CMK (cell line): Measurements from ENCODE around the gene PHYKPL.

Source experiments
- DNase-seq: peaks from one replicate; pipeline ENCODE4 v3.0.0-alpha.2; 2010; ENCODE audit warnings: low read depth

Gene PHYKPL

DNA sequence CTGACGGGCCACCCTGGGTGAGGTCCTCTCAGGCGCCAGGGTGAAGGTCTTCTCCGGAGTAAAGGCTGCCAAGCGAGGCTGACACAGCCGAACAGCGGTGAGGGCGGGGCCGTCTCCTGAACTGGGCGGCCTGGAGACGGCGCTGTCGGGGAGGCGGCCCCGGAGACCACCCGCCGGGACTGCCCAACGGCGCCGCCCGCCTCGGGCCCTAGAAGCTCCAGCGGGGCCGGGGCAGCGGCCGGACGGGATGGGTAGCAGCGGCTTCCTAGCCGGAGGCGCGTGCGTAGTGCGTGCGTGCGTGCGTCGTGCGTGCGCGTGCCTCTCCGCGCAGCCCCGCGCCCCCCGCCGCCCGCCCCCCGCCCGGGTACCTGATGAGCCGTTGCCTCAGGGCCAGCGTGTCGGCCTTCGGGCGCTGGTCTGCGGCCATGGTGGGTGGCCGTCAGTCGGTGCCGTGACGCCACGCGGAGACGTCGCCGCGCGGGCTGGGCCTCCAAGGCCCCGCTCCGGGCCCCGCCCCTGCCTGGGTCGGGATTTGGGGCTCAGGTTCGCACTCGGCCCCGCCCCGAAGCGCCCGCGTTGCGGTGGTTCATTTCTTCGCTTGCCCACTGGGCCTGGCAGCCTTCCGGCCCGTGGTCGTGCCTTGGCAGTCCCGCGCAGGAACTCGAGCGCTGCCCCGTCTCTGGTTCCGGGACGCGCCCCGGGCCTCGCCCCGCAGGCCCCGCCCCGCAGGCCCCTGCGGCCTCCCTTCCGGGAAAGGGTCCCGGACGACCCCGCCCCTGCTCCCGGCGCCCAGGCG lies at the start of gene PHYKPL:
PHYKPL (minus strand) TSS at position 679 of the 796 bp plus-strand sequence; CDS start at position 427, 252 bp downstream.
- peak; percentile 70 for DNase-seq

DNA sequence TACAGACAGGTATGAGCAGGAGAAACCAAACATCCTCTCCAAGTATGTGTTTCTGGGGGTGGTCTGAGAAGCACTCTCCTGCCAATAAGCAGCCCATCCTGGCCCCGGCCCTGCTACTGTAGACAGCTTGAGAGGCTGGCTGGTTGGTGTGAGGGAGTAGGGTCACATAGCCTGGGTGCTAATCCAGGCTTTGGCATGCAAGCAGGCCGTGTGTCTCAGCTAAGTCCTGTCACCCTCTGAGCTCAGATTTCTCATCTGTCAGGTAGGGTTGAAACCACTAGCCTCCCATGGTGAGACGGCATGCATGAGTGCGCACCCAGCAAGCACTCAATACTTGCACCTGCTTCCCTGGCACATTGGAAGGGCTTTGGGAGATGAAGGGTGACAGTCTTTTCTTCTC lies 49.8 kb upstream of the PHYKPL start:
- no peak for DNase-seq

GRCh38 chr5:178281331-178281730 lies 48.7 kb upstream of the PHYKPL start:
- no peak for DNase-seq

DNA sequence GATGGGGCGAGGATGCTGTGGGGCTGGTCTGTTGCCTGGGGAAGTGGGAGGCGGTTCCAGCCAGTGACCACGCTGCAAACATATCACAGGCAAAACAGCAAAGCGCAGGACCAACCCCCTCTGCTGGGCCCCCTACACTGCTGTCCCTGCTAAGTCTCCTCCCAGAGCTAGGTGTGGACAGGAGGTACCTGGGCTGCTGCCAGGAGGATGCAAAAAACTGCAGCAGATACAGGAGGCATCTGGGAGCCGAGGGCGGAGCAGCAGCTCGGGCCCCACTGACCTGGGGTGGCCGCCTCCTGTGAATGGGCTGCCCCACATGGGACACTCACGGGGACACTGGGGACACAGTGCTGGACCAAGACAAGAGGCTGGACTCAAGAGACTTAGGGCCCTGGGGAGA lies 48.0 kb upstream of the PHYKPL start:
- DNase-seq = no peak

GRCh38 chr5:178279723-178280438 lies 47.3 kb upstream of the PHYKPL start:
- DNase-seq = peak; percentile 11

GRCh38 chr5:178279026-178279722 lies 46.6 kb upstream of the PHYKPL start:
- no peak for DNase-seq

DNA sequence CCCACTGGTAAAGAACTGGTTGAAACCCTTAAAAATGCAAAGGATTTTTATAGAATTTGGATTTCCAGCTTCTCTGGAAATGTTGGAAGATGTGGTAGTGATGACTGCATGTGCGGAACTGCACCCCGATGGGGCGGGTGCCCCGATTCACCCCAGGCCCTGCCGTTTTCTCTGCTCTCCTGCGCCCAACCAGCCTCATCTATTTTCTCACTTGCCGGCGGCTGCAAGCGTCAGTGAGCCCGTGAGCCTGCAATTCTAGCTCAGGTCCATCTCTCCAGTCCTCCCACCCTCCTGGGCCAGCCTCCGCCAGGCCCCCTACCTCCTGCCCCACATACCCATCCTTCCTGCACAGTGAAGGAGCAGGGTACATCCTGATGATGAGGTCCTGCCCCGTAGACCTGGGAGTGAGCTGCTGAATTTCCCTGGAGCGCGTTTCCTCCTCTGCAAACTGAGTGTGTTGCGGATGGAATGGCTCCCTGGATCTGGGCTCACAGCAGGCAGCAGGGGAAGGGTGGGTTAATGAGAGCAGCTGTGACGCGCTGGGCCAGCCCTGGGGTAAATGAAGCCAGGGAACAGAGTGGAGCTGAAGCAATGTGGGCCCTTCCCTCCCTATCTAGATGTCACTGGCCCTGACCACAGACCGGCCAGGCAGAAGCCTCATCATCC lies 45.9 kb upstream of the PHYKPL start:
- no peak for DNase-seq

DNA sequence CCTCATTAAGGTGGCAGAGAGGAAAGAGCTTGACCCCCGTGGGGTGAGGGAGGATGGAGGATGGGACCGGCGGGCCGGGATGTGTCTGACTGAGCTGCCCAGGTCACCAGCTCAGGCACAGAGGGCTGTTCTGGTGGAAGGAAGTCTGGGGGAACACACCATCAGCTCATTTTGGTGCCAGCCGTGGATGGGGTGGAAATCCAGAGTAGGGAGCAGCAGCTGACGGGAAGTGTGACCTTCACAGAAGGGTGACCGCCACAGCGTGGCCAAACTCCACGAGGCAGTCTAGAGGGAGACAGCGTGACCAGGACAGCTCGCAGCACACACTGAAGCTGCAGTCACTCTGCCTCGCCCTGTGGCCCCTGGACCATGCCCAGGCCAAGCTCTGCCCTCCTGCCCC lies 45.3 kb upstream of the PHYKPL start:
- DNase-seq = no peak

GRCh38 chr5:178277346-178277745 lies 44.7 kb upstream of the PHYKPL start:
- no peak for DNase-seq

DNA sequence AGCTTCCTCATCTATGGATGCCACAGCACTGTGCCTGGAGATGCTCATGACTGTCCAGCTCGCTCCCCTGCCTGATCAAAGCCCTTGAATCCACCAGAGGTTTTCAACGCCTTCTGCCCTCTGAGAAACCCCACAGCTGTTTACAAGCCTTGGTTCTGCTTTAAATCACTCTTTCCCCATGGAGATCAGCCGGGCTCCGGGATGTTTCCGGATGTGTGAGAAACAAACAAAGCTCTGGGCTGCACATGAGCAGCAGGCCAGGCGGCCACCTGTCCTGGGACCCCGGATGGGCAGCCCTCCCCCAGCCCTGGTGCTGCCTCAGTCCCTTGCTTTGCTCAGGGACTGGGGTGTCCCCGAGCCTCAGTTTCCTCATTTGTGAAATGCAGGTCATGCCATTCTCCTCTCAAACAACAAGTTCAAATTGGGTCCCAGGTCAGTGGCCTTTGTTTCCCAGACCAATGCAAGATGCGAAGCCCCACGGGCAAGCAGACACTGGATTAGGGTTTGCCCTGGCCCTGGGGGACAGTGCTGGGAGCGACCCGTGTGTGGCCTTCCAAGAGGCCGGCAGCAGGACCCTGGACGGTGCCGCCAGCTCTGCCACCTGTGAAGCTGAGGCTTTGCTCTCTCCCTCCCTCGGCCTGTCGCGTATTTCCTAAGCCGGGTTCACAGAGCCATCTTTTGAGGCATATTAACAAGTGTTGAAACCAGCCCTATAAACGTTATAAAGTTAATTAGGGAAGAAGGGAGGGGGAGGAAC lies 42.4 kb upstream of the PHYKPL start:
- DNase-seq = no peak

DNA sequence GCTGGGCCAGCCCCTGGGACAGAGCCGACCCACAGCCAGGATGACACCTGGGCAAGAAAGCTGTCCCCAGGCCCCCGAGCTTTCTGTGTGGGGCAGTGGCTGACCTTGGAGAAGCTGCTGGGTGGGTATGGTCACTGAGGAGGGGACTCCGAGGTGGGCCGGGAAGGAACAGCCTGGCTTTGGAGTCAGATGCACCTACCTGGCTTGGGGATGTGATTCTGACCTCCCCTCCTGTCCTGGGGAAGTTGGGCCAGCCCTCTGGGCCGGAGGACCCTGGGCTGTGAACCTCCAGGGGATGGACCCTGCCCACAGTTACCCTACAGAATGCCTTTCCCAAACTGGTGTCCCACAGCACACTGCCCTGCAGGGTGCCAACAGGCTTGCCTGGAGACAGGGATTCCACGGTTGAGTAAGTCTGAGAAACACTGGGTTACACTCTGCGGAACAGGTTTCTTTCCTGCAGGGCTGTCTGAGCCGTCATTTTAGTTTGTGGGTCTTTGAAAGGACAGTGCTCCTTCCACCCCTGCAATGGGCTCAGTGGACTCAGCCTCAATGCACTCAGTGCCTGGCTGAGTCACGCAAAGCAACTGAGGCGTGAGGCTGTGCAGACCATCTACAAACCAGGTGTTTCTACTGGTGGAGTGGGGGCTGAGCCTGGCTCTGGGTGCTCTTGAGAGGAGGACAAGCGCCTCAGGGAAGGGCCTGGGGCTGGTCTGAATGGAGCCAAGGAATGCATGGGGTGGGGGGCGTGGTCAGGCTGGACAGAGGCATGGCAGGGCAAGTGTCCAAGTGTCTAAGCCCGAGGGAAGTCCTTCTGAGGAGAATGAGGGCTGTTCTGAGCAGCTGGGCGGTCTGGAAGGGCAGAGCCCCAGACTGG lies 41.3 kb upstream of the PHYKPL start:
- DNase-seq = no peak

DNA sequence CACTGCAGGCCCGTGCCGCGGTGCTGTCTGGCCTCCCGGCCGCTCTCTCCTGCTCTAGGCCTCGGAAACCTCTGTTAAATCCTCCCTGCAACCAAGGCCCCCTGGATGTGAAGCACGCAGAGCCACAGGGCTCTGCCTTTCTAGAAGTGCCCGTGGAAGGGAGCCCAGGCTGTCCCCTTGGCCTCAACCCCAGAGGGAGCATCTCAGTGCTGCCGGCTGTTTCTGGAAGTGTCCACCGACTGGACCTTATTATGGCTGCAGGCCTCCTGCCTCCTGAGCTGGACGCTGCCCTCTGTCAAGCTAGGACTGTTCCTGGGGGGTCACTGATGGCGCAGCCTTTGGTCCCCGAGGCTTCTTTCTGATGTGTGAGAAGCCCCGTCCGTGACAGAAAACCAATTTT lies 40.4 kb upstream of the PHYKPL start:
- DNase-seq = no peak

DNA sequence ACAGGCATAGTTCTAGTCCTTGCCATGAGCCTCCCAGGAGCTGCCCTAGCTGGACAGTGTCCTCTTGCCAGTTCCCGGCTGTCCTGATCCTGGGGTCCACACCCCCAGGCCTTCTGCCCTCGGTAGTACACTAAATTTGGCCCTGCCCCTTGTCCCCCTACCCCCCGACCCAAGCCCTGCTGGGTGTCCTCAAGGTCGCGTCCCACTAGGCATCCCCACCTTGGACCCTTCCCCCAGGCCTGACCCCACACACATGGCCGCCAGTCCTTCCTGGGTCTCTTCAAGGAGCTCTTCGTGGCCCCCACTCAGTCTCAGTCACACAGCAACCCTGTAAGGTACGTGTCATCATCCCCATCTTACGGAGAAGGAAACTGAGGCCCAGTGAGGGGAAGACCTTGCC lies 40.0 kb upstream of the PHYKPL start:
- no peak for DNase-seq

DNA sequence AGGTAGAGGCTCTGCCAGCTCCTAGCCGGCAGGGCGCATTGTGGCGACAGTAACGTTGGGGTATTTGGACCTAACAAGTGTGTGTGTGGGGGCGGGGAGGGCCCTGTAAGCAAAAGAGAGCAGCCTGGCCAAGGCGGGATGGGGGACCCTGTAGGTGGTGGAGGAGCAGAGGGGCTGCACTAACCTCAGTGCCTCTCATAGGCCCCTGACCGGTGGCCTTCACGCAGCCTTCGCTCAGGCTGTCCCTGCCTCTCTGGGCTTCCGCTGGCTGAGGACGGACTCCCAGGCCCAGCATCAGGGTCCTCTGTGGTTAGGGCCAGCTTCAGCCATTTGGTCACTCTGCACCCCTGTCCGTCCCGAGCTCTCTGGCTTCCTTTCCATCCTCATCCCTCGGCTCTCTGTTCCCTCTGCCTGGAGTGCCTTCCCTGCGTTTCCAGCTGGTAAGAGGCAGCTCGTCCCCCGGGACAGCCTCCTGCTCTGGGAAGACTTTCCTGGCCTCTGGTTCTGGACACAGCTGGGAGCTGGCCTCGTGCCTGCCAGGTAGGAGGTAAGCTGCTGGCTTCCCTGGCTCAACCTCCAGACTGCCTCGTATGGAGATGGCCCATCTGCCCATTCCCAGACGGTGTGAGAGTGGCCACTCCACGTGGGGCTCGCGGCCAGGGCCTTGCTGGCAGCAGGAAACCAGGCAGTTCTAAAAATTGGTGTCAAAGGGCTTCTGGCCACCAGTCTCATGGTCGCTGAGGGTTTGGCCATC lies 39.3 kb upstream of the PHYKPL start:
- DNase-seq = no peak

DNA sequence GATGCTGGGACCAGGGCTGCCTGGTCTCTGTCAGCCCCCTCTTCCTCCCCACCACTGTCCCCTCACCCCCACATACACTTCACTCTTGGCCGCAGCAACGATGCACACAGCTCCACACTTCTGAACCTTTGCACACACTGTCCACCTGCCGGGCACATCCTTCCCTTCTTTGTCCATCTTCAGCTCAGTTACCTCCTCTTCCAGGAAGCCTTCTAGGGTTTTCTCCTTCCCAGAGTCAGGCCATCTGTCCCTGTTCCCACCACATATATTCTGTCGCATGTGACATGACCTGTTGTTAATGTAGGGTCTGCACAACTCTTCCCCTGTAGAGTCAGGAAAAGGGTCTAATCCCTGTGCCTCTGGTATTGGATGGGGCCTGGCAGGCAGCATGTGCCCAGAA lies 38.6 kb upstream of the PHYKPL start:
- no peak for DNase-seq

- no peak for DNase-seq
These were observed 36.9 kb upstream of the PHYKPL start for GRCh38 chr5:178269499-178269898.

- no peak for DNase-seq
These were observed 35.3 kb upstream of the PHYKPL start for GRCh38 chr5:178267876-178268275.

GRCh38 chr5:178267245-178267644 lies 34.6 kb upstream of the PHYKPL start:
- no peak for DNase-seq

DNA sequence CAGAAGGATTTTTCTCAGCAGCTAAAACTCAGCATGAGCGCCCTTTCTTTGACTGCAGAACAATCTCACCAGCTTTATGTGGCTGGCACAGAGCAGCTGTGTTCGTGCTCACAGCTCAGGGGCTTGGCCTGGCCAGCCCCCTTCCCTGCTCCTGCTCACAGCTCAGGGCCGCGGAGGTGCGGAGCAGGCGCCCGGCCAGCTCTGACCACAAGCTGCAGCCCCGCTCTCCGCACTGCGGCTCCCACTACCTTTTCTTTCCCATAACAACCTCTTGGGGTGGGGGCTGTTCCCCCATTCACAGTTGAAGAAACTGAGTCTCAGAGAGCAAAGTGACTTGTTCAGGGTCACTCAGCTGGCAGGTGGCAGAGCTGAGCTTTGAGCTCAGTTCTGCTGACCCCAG lies 34.0 kb upstream of the PHYKPL start:
- DNase-seq = no peak

DNA sequence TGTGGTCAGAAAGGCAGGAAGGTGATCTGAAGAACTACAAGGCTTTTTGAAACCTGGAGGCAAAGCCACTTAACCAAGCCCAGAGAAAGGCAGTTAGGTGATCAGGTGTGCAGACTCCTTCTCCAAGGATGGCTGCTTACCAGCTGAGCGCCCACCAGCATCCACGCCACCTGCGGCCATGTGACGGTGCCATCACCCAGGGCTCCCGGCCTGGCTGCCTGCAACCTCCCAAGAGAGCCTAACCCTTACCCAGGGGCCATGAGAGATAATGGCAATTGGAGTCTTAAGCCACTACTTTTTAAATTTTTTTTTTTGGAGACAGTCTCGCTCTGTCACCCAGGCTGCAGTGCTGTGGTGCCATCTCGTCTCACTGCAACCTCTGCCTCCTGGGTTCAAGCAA lies 33.1 kb upstream of the PHYKPL start:
- no peak for DNase-seq
